Measurements from ENCODE around the gene CCDC188. TPM values are rescaled to one million over a fixed set of nuclear protein-coding genes. Genes with fewer than 3 reads are reported as not detected.

Gene CCDC188
- total RNA-seq, 2 donors from 2014 or later: not detected

DNA sequence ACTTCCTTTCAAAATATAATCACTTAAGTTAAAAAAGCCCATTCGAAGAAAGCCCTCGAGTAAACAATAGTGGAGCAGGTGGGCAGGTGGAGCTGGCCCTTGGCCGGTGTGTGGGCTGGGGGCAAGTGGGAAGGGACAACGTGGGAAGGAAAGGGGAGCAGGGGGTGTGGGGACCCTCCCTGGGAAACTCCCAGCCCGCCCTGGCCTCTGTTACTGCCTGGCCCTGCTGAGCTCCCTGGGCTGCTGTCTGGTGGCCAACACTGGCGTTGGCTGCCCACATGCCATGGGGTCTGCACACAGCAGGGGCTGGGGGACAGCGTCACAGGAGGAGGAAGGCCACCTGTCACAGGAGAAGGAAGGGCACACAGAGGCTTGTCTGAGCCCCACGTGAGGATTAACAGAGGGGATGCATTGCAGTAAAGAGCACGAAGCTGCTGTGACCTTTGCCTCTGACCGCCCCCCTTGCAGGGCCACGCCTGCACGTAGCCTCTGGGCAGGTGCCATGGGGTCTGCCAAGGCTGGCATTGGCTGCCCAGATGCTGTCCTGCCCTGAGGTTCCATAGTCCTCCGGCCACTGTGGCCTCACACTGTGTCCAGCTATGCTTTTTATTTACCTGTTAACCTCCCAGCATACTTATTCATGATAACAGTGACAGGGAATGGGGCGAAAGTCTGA, 36.2 kb upstream of the CCDC188 start:
- DNase-seq (ENCODE audit: low spot score): no peak
- H3K9me3 ChIP-seq: no peaks in the 10 kb centered on the region
- TF ChIP-seq, protein P1, sequence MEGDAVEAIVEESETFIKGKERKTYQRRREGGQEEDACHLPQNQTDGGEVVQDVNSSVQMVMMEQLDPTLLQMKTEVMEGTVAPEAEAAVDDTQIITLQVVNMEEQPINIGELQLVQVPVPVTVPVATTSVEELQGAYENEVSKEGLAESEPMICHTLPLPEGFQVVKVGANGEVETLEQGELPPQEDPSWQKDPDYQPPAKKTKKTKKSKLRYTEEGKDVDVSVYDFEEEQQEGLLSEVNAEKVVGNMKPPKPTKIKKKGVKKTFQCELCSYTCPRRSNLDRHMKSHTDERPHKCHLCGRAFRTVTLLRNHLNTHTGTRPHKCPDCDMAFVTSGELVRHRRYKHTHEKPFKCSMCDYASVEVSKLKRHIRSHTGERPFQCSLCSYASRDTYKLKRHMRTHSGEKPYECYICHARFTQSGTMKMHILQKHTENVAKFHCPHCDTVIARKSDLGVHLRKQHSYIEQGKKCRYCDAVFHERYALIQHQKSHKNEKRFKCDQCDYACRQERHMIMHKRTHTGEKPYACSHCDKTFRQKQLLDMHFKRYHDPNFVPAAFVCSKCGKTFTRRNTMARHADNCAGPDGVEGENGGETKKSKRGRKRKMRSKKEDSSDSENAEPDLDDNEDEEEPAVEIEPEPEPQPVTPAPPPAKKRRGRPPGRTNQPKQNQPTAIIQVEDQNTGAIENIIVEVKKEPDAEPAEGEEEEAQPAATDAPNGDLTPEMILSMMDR (IDR thresholded peaks at IDR 0.05): no peak
- no peaks in the 10 kb centered on the region for H3K4me1 ChIP-seq (ENCODE audit: control insufficient read depth in 1 of 2, low read depth in 2 of 2)
- H3K27me3 ChIP-seq (replicated peaks; ENCODE audit: insufficient read depth): no peaks in the 10 kb centered on the region
- no peak for ATAC-seq (ENCODE audit: insufficient number of reproducible peaks, low FRiP score, low read depth)
- no peak overlapping the region for H3K4me3 ChIP-seq
- H3K36me3 ChIP-seq: no peaks in the 10 kb centered on the region
- no peak overlapping the region for H3K27ac ChIP-seq

DNA sequence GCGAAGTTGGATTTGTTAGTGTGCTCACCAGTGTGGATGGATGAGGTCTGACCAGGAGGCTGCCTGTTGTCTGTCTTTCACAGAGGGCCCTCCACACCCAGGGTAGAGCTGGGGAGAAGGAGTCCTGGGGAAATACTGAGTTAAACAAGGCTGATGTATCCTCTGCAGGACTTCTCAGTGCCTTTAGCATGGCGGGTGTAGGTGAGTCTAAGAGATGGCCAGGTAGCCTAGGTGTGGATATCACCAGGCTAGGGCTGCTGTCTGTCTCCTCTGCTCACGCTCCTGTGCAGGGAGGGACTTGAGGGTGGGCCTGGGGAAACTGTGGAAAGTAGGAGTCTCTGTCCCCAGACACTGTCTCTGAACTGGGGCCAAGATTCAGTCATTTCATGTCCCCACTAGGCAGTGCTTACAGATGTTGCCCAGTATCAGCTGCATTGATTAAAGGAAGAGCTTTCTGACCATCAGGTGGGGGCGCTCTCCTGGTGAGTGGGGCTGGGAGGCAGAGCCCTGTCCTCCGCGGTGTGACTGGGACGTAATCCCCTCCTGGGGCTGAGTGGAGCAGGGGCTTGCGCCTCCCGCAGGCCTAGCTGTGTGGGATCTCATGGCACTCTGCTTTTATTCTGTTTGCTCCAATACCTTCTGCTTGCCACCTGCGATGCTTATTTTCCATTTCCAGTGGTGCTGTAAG, 35.5 kb upstream of the CCDC188 start:
- DNase-seq (ENCODE audit: low spot score): no peak
- Histone ChIP-seq H3K4me3 (no peak overlapping the region), H3K36me3 (no peaks in the 10 kb centered on the region), H3K9me3 (no peaks in the 10 kb centered on the region), H3K4me1 (ENCODE audit: control insufficient read depth in 1 of 2, low read depth in 2 of 2) (no peaks in the 10 kb centered on the region), H3K27me3 (replicated peaks; ENCODE audit: insufficient read depth) (no peaks in the 10 kb centered on the region), H3K27ac (no peak overlapping the region)
- ATAC-seq (ENCODE audit: insufficient number of reproducible peaks, low FRiP score, low read depth): no peak
- TF ChIP-seq, protein P1 (IDR thresholded peaks at IDR 0.05): no peak

GRCh38 chr22:20185750-20186149, 34.9 kb upstream of the CCDC188 start:
- Histone ChIP-seq H3K27me3 (replicated peaks; ENCODE audit: insufficient read depth) (no peaks in the 10 kb centered on the region), H3K9me3 (no peaks in the 10 kb centered on the region), H3K4me3 (no peak overlapping the region), H3K27ac (no peak overlapping the region), H3K4me1 (ENCODE audit: control insufficient read depth in 1 of 2, low read depth in 2 of 2) (no peaks in the 10 kb centered on the region), H3K36me3 (no peaks in the 10 kb centered on the region)
- TF ChIP-seq, protein P1 (IDR thresholded peaks at IDR 0.05): no peak
- no peak for DNase-seq (ENCODE audit: low spot score)
- no peak for ATAC-seq (ENCODE audit: insufficient number of reproducible peaks, low FRiP score, low read depth)

DNA sequence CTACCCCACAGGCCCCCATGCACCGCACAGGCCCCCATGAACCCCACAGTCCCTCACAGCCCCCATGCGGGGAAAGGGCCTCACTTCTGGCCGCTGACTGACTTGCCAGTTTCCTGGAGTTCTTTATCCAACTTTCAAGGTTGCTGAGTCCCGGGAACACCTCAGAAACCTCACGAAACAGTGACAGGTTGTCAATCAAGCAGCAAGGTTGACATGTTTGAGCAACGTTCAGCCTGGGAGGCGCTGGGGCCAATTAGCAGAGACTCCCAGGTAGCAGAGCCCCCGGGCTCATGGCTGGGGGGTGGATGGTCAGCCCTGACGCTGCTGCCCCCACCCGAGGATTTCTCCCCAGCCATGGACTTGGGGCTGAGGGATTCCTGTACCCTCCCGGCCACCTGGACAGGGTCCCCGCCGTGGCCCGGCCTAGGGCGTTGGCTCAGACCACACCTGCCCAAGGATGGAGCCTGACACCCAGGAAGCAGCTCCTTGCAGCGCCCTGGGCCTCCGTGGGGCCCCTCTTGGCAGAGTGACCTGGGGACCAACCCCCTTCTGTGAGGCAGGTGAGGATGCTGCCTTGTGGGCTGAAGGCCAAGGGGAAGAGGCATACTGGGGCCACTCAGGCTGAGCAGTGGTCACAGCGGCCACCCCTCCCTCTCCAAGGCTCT, 33.8 kb upstream of the CCDC188 start:
- TF ChIP-seq, protein P1 (IDR thresholded peaks at IDR 0.05): no peak
- no peaks in the 10 kb centered on the region for H3K4me1 ChIP-seq (ENCODE audit: control insufficient read depth in 1 of 2, low read depth in 2 of 2)
- no peaks in the 10 kb centered on the region for H3K36me3 ChIP-seq
- H3K27me3 ChIP-seq (replicated peaks; ENCODE audit: insufficient read depth): no peaks in the 10 kb centered on the region
- no peak overlapping the region for H3K4me3 ChIP-seq
- no peak for DNase-seq (ENCODE audit: low spot score)
- ATAC-seq (ENCODE audit: insufficient number of reproducible peaks, low FRiP score, low read depth): no peak
- H3K27ac ChIP-seq: no peak overlapping the region
- H3K9me3 ChIP-seq: no peaks in the 10 kb centered on the region

DNA sequence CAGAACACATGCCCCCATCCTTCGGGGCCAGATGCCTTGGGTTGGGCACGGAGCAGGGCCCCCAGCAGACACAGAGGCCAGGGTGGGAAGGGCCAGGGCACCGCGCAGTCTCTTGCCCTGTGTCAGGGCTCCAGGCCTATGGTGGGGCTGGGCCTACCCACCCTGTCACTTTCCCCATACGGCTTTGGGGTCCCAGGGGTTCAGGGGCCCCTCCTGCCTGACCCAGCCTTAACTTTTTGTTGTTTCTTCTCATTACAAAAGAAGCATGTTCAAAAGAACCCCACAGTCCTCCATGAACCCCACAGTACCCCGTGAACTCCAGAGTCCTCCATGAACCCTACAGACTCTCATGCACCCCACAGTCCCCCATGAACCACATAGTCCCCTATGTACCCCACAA, 33.0 kb upstream of the CCDC188 start:
- Histone ChIP-seq H3K36me3 (no peaks in the 10 kb centered on the region), H3K27me3 (replicated peaks; ENCODE audit: insufficient read depth) (no peaks in the 10 kb centered on the region), H3K27ac (no peak overlapping the region), H3K4me3 (no peak overlapping the region), H3K4me1 (ENCODE audit: control insufficient read depth in 1 of 2, low read depth in 2 of 2) (no peaks in the 10 kb centered on the region), H3K9me3 (no peaks in the 10 kb centered on the region)
- DNase-seq (ENCODE audit: low spot score) (no peak), ATAC-seq (ENCODE audit: insufficient number of reproducible peaks, low FRiP score, low read depth) (no peak)
- TF ChIP-seq, protein P1 (IDR thresholded peaks at IDR 0.05): no peak

Measured in thoracic aorta (tissue), 2 donors.